Measurements from ENCODE around the gene PDE8A. TPM values are rescaled to one million over a fixed set of nuclear protein-coding genes. Genes with fewer than 3 reads are reported as not detected.

PDE8A gene
- total RNA-seq, 2 experiments from 2014 or later, result 17.5 to 19.7 TPM

GRCh38 chr15:84955089-84955848, 26.4 kb upstream of the PDE8A start:
- ChIA-PET POLR2A (no interaction called here), CTCF (interaction anchor here (0.8 kb wide), 1 partner anchor 91 kb away, joined by 3 read pairs; no protein-coding TSS in a partner anchor)

- ChIA-PET POLR2A (no interaction called here), CTCF (no interaction called here)
These were observed 25.5 kb upstream of the PDE8A start for GRCh38 chr15:84956199-84956598.

DNA sequence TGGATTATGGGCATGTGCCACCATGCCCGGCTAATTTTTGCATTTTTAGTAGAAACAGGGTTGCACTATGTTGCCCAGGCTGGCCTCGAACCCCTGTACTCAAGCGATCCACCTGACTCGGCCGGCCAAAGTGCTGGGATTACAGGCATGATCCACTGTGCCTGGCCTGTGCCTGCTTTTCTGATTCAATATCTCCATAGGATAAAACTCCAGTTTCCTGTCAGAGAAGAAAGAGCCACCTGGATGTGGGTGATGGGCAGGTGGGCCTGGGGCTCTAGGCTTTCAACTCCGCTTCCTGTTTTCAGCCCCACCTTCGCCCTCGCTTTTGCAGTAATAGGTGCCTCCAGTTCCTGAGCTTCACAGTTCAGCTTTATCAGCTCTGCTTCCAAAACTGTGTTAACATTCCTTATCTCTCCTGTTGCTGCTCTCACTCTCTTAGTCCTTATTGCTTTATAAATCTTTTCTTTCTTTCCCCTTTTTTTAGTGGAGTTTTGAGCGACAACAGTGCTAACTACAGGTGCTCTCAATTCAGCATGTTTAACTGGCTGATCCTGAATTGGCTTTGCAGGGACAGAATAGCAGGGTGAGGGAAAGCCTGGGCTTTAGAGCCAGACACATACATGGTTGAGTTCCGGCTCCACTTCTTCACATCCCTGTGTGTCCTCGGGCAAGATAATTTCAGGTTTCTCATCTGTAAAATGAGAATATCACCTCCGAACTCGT, 21.1 kb upstream of the PDE8A start:
- ChIA-PET CTCF (no interaction called here), POLR2A (no interaction called here)

- ChIA-PET POLR2A (no interaction called here), CTCF (interaction anchor here (0.8 kb wide), 1 partner anchor 10 kb away, joined by 3 read pairs; no protein-coding TSS in a partner anchor)
These were observed 20.6 kb upstream of the PDE8A start for GRCh38 chr15:84961114-84961452.

DNA sequence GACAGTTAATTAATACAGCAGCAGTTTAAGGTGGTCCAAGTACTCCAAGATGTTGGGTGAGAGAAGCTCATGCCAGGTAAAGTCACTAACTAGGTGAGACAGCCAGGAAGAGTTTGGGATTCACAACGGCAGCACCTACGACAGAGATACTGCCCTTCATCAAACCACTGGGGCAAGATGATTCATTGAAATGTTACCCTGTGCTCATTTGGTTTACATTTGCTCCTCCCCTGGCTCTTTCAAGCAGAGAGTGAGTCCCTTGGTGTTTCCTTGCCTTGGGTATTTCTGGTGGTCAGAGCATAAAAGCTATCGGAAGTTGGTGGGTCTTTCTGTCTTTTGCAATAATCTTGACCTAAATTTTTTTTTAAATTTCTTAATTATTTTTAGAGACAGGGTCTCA, 19.9 kb upstream of the PDE8A start:
- CTCF ChIA-PET, result interaction anchor here (0.8 kb wide), 1 partner anchor 11 kb away, joined by 3 read pairs; no protein-coding TSS in a partner anchor
- POLR2A ChIA-PET, result no interaction called here

- CTCF ChIA-PET, result no interaction called here
- POLR2A ChIA-PET, result no interaction called here
These were observed 18.7 kb upstream of the PDE8A start for GRCh38 chr15:84962955-84963354.

DNA sequence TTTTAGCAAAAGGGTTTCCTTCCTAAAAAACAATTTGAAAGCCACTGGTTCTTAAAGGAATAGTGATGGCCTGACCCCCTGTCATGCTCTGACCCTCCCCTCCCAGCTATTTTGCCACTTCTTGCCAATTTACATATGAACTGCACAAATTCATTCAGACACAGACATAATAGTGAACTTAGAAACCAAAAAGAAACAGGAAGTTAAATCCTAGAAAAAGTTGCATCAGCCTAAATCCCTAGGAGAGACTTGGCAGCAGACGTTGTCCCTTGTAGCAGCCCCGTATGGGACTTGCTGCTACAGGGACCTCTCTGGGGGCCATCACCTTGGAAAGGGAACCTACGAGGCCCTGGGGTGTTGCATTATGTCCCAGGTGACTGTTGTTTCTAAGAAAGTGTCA, 14.3 kb upstream of the PDE8A start:
- POLR2A ChIA-PET, result no interaction called here

GRCh38 chr15:84968301-84968700, 13.4 kb upstream of the PDE8A start:
- ChIA-PET POLR2A (no interaction called here), CTCF (no interaction called here)

More for the DNA sequence above, 14.3 kb upstream of the PDE8A start:
- CTCF ChIA-PET, result interaction anchor here (1.0 kb wide), 1 partner anchor 22 kb away, joined by 4 read pairs; no protein-coding TSS in a partner anchor

DNA sequence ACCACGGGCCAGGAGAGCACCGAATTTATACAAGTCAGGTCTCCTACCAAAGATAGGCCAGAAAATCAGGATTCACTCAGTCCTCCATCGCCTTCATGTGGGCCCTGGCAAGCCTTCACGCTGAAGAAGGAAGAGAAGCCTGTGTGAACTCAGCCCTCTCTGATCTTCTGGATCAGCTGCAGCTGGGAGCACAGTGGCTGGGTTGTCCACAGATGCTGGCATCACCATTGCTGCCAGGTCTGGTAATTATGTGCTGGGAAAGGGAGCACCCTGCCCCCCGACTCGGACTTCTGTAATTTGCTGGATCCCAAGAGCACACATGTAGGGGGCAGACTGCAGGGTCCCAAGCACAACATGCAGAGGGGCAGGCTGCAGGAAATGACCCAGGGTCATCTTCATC, 12.4 kb upstream of the PDE8A start:
- POLR2A ChIA-PET, result no interaction called here
- CTCF ChIA-PET, result no interaction called here

DNA sequence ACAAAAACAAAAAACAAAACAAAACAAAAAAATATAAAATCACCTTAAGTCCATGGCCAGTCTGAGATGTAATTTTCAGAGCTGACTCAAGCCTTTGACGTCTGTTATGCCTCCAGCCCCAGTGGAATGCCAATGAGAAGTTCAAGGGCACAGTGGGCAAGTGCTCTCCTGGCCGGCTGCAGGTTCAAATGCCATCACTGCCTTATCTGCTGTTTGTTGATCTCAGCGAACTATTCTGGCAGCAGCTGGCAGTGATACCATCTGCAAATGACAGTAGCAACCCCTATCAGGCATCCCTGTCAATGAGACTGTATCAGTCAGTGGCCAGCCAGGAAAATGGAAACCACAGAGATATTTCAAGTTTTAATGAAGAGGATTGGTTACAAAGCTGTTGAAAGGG, 10.8 kb upstream of the PDE8A start:
- ChIA-PET POLR2A (no interaction called here), CTCF (no interaction called here)

GRCh38 chr15:84973492-84974460, 7.9 kb upstream of the PDE8A start:
- POLR2A ChIA-PET, result no interaction called here
- CTCF ChIA-PET, result no interaction called here

DNA sequence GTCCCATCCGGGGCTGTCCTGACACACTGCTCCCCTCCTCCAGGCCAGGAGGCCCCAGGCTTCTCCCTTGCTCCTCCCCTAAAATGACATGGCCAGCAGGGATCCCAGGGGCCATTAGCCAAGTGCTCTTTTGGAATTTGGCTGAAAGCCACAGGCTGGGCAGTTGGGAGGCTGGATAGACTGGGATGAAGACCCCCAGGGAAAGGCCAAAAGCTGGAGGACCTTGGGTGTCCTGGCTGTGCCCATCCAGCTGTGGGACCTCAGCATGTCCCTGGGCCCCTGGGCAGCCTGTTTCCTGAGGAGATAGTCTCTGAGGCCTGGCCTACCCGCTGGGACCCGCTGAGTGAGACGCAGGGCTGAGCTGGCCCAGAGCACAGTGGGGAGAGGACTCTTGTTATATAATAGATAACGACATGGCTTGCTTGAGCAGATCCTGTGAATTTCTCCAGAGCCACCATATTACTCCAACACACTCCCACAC, 5.7 kb upstream of the PDE8A start:
- POLR2A ChIA-PET, result no interaction called here

GRCh38 chr15:84976746-84977345, 4.8 kb upstream of the PDE8A start:
- CTCF ChIA-PET, result interaction anchor here (1.2 kb wide), 1 partner anchor 372 kb away, joined by 4 read pairs; no protein-coding TSS in a partner anchor

More for the DNA sequence above, 5.7 kb upstream of the PDE8A start:
- CTCF ChIA-PET, result interaction anchor here (1.2 kb wide), 1 partner anchor 371 kb away, joined by 4 read pairs; no protein-coding TSS in a partner anchor

DNA sequence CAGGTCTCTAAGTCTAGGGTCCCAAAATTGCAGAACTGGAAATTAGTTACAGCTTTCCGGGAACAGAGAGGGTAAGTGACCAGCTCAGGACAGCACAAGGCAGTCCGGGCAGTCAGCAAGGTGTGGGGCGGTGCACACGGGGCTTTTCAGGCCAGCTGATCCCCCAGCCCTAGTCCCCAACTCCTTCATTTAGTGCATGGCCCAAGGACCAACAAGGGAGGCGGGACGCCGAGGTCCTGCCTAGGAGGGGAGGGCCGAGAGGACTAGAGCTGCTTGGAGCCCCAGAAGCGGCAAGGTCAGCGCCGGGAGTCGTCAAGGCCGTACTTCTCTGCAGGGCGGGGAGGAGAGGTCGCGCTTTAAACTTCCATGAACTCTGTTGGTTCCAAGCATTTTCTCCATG, 2.0 kb upstream of the PDE8A start:
- POLR2A ChIA-PET, result no interaction called here

More at GRCh38 chr15:84976746-84977345, 4.8 kb upstream of the PDE8A start:
- POLR2A ChIA-PET, result no interaction called here

DNA sequence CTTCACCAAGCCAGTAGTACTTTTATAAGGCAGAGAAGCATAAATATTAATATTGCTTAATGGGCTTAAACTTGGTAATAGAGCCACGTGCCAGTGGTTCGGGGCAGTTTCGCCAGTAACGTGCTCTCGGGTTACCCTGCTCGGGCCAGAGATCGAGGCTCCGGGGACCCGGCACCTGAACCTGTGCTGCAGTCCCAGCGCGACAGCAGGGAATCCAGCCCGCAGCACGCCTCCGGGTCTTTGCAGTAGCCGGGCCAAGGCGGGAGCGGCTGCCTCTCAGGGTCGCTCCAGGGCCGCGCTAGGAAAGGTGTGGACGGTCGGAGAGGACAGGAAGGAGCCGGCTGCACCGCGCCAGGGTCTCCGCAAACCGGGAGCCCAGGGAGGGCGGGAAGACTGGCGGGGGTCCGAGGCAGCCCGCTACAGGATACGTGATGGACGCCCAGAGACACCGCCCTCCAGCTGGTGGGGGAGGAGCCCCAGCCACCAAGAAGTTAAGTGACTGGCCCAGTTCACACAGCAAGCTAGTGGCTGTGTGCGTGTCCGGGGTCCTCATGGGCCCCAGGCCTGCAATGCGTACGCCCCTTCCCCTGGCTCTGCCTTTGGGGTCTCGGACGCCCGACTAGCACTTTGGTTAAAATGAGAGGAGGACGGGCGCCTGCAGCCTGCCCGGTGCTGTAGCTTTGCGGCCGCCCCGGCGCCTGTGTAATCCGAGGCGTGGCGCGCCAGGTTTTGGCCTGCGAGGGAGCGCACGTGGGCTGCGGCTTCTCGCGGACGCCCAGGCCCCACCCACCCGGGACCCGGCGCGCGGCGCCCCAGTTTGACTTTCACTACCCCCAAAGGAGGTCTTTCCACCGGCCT, 1.2 kb upstream of the PDE8A start:
- CTCF ChIA-PET, result no interaction called here
- POLR2A ChIA-PET, result interaction anchor here (0.6 to 1.1 kb wide), 3 partner anchors 22 to 233 kb away, joined by 3 to 5 read pairs (median 4); no protein-coding TSS in a partner anchor

More for the DNA sequence above, 2.0 kb upstream of the PDE8A start:
- CTCF ChIA-PET, result no interaction called here

DNA sequence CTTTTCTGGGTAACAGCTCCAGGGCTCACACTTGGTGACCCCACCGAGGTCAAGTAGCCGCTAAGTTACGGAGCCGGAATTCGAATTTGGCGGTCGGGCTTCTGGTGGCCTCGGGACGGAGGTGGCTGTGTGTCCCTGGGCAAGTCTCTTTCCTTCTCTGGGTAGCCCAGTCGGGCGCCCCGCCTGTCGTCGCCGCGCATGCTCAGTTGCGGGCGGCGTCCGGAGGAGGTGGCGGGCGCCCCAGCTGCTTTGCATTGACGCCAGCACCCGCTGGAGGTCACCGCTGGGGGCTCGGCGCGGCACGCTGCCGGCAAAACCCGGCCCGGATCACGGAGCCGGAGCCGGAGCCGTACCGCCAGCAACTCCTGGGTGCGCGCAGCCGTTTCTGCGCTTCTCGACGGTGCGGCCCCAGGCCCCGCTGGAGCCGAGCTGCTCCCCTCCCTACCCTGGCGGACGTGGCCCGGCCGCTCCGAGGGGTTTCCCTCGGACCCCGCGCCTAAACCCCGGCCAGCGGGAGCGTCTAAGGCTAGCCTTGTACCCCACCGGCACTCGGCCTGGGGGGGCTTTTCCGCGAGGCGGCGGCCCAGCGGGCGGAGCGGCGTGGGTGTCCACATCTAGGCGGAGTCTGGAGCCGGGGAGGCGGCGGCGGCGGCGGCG, 474 bp upstream of the PDE8A start:
- POLR2A ChIA-PET, result interaction anchor here (0.6 to 1.1 kb wide), 4 partner anchors 21 to 599 kb away, joined by 3 to 5 read pairs (median 4); no protein-coding TSS in a partner anchor

DNA sequence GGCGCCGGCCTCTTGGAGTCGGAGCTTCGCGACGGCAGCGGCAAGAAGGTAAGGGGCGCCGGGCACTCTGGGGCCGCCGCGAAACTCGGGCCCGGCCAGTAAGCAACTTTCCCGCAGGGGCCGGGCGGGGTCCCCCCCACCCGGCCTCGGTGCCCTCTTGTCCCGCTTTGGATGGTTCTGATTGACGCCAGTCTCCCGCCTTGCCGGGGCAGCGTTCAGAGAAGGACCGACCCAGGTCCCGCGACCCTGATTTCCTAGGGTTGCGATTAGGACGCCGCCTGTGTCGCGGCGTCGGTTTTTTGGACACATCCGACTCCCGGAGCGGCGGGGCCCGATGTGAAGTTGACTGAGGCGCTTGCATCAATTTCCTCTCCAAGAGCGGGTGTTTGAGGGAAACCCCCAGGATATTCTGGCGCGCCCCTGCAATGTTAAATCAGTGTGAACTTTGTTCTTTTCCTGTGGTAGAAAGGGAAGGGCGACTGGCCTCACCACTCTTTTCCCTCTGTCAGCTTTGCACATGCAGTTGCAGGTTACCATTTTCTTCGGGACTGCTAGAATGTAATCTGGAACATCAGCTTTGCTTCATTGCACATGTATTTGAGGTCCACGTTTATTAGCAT, 755 bp downstream of the PDE8A start:
- ChIA-PET CTCF (no interaction called here), POLR2A (no interaction called here)

More for the DNA sequence above, 474 bp upstream of the PDE8A start:
- CTCF ChIA-PET, result no interaction called here
